HCT116 (cell line): ENCODE results near the gene EEF1A2. TPM values are rescaled to one million over a fixed set of nuclear protein-coding genes. Genes with fewer than 3 reads are reported as not detected.

Source experiments
- ATAC-seq: fragments of 200-7000 bp; cut with Tn5 transposase; 2 replicates; pipeline ENCODE4 v1.9.1; 2020; ENCODE audit warnings: mild to moderate bottlenecking, moderate library complexity
- BruUV-seq: library from RNA; stranded (reverse); fragments of 400-500 nt; replicated peaks from 2 replicates; lab custom pipeline; 2021; lab: Mats Ljungman, UMichigan
- CTCF ChIA-PET: fragments of 300-600 bp; sonication (Branson Sonifier 250); formaldehyde crosslinking; loops from one replicate; lab custom pipeline; 2021; ENCODE audit warnings: antibody characterized with exemption; lab: Charles Lee
- POLR2A ChIA-PET: fragments of 300-600, 350-600 bp; sonication (Branson Sonifier 250); formaldehyde crosslinking; loops from one replicate; lab custom pipeline; 2021; ENCODE audit warnings: antibody characterized with exemption; lab: Charles Lee
- RAD21 ChIA-PET, 2 experiments: fragments of 300-600 bp; sonication (Branson Sonifier 250); formaldehyde crosslinking; loops; one replicate each; lab custom pipeline; 2023; ENCODE audit warnings: low total read pairs in 2 of 2; ENCODE audit not compliant: uncharacterized antibody in 2 of 2, unreplicated experiment in 2 of 2, low non-redundant PET in 1 of 2; lab: Charles Lee
- DNase-seq: peaks from one replicate; pipeline ENCODE4 v3.0.0-alpha.2; 2010; ENCODE audit warnings: low read depth, low spot score
- H2AFZ ChIP-seq: fragments of 200-600 bp; shearing (Covaris generic), sonication (generic); 2 replicates; pipeline ENCODE4 v1.6.1; 2017; ENCODE audit warnings: low read depth, mixed run types, mixed read lengths, antibody characterized with exemption, low read length; ENCODE audit not compliant: poor library complexity, severe bottlenecking
- H3K27ac ChIP-seq: 2 replicates; pipeline ENCODE4 v1.5.1; 2012; ENCODE audit warnings: low read depth, low read length
- H3K27me3 ChIP-seq: fragments of 200-600 bp; sonication (generic); 2 replicates; pipeline ENCODE4 v1.6.1; 2016; ENCODE audit warnings: mixed run types, low read length, mixed read lengths; ENCODE audit not compliant: insufficient read depth
- H3K36me3 ChIP-seq, 2 experiments: fragments of 200-500 bp in 1 of 2; fragments of 200-600 bp in 1 of 2; sonication (Bioruptor generic) in 1 of 2; sonication (generic) in 1 of 2; 2 replicates each; pipeline versions ENCODE4 v1.5.1 to v1.6.1; 2014 to 2016; ENCODE audit warnings: low read length in 2 of 2, inconsistent platforms in 1 of 2, mixed read lengths in 1 of 2, mixed run types in 1 of 2; ENCODE audit not compliant: insufficient read depth in 2 of 2, control insufficient read depth in 1 of 2
- H3K4me1 ChIP-seq, 2 experiments: fragments of 200-600 bp in 1 of 2; sonication (generic) in 1 of 2; 2 replicates each; pipeline versions ENCODE4 v1.5.1 to v1.6.1; 2012 to 2017; ENCODE audit warnings: low read length in 2 of 2, inconsistent platforms in 1 of 2, mild to moderate bottlenecking in 1 of 2, mixed read lengths in 1 of 2, mixed run types in 1 of 2, moderate library complexity in 1 of 2; ENCODE audit not compliant: insufficient read depth in 2 of 2, control insufficient read depth in 1 of 2
- H3K4me2 ChIP-seq: fragments of 200-600 bp; sonication (generic); 2 replicates; pipeline ENCODE4 v1.6.1; 2017; ENCODE audit warnings: mixed run types, low read length, mixed read lengths
- H3K4me3 ChIP-seq, 2 experiments: fragments of 200-600 bp in 1 of 2; sonication (generic) in 1 of 2; replicated peaks in 1 of 2; 2 replicates each; pipeline ENCODE4 v1.5.1; 2011 to 2016; ENCODE audit warnings: low read length in 2 of 2, control low read depth in 1 of 2, low read depth in 1 of 2, mild to moderate bottlenecking in 1 of 2, mixed read lengths in 1 of 2, mixed run types in 1 of 2
- H3K79me2 ChIP-seq: fragments of 200-600 bp; sonication (generic); 2 replicates; pipeline ENCODE4 v1.6.1; 2017; ENCODE audit warnings: mild to moderate bottlenecking, mixed run types, low read length, moderate library complexity, mixed read lengths; ENCODE audit not compliant: insufficient read depth
- H3K9ac ChIP-seq: fragments of 200-600 bp; sonication (generic); 2 replicates; pipeline ENCODE4 v1.6.1; 2016; ENCODE audit warnings: low read length, mixed read lengths
- H3K9me2 ChIP-seq: fragments of 200-600 bp; sonication (generic), shearing (Covaris generic); 2 replicates; pipeline ENCODE4 v1.6.1; 2017; ENCODE audit warnings: mixed run types, mild to moderate bottlenecking, moderate library complexity; ENCODE audit not compliant: insufficient read depth
- H3K9me3 ChIP-seq, 2 experiments: fragments of 200-500 bp in 1 of 2; fragments of 200-600 bp in 1 of 2; sonication (Bioruptor generic) in 1 of 2; sonication (generic) in 1 of 2; 2 replicates each; pipeline ENCODE4 v1.6.1; 2014 to 2017; ENCODE audit warnings: low read length in 2 of 2, mixed read lengths in 2 of 2, inconsistent platforms in 1 of 2, low read depth in 1 of 2, mild to moderate bottlenecking in 1 of 2, mixed run types in 1 of 2, moderate library complexity in 1 of 2; ENCODE audit not compliant: control insufficient read depth in 1 of 2, insufficient read depth in 1 of 2
- H4K20me1 ChIP-seq: fragments of 200-600 bp; sonication (generic), shearing (Covaris generic); 2 replicates; pipeline ENCODE4 v1.6.1; 2017; ENCODE audit warnings: mixed run types, mild to moderate bottlenecking, moderate library complexity; ENCODE audit not compliant: insufficient read depth
- CEBPB ChIP-seq: IDR thresholded peaks from 2 replicates; pipeline ENCODE4 v1.6.1; 2012; ENCODE audit warnings: low read depth
- SRF ChIP-seq: IDR thresholded peaks from 2 replicates; pipeline ENCODE4 v1.6.1; 2012; ENCODE audit warnings: low read depth
- TCF7L2 ChIP-seq: IDR thresholded peaks from 2 replicates; pipeline ENCODE4 v1.7.0; 2011; ENCODE audit warnings: borderline replicate concordance, inconsistent platforms; ENCODE audit not compliant: insufficient read depth, insufficient read length; ENCODE audit errors: extremely low read depth
- YY1 ChIP-seq: IDR thresholded peaks from 2 replicates; pipeline ENCODE4 v1.6.1; 2011; ENCODE audit warnings: low read length, low read depth, moderate library complexity, mild to moderate bottlenecking; ENCODE audit not compliant: insufficient replicate concordance; ENCODE audit errors: extremely low read depth
- intact Hi-C: fragments of 100-400 bp; cut with micrococcal nuclease; formaldehyde crosslinking; loops from 2 replicates; pipeline ENCODE4 v1.10.0; 2022
- total RNA-seq: library from RNA; stranded (reverse); gene quantifications from one replicate; pipeline ENCODE4 v1.2.1, GENCODE V29; 2021; ENCODE audit not compliant: unreplicated experiment
- TF ChIP-seq, protein P1 (sequence below), 3 experiments: fragments of 200-600 bp in 1 of 3; sonication (generic) in 1 of 3; IDR thresholded peaks in 2 of 3; conservative IDR thresholded peaks in 1 of 3; 2 replicates each; pipeline ENCODE4 v1.5.1; 2012 to 2017; ENCODE audit warnings: low read depth in 2 of 3, low read length in 2 of 3, antibody characterized with exemption in 1 of 3, borderline replicate concordance in 1 of 3, control low read depth in 1 of 3, mild to moderate bottlenecking in 1 of 3, mixed read lengths in 1 of 3, mixed run types in 1 of 3, moderate library complexity in 1 of 3; ENCODE audit not compliant: insufficient read depth in 1 of 3
- TF ChIP-seq, protein P2 (sequence below): IDR thresholded peaks from 2 replicates; pipeline ENCODE4 v1.6.1; 2012

EEF1A2 gene
- total RNA-seq, 1 experiment from 2014 or later = 454 TPM

DNA sequence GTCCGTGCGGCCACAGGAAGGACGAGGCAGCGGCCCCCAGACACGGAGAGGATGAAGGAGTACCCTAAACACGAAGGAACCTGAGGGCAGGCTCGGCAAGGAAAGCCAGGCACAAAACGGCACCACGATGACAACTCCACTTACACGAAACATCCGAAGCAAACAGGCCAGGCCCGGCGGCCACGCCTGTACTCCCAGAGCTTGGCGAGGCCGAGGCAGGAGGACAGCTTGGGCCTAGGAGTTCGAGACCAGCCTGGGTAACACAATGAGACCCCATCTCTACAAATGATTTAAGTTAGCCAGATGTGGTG is 39.9 kb downstream of the EEF1A2 start:
- H3K4me3 ChIP-seq = no peak overlapping the region
- no peak overlapping the region for H3K27ac ChIP-seq
- peaks cover 56% of the 10 kb centered on the region for H3K79me2 ChIP-seq
- no peak for TF ChIP-seq SRF
- TF ChIP-seq TCF7L2 = no peak
- TF ChIP-seq, protein P1, sequence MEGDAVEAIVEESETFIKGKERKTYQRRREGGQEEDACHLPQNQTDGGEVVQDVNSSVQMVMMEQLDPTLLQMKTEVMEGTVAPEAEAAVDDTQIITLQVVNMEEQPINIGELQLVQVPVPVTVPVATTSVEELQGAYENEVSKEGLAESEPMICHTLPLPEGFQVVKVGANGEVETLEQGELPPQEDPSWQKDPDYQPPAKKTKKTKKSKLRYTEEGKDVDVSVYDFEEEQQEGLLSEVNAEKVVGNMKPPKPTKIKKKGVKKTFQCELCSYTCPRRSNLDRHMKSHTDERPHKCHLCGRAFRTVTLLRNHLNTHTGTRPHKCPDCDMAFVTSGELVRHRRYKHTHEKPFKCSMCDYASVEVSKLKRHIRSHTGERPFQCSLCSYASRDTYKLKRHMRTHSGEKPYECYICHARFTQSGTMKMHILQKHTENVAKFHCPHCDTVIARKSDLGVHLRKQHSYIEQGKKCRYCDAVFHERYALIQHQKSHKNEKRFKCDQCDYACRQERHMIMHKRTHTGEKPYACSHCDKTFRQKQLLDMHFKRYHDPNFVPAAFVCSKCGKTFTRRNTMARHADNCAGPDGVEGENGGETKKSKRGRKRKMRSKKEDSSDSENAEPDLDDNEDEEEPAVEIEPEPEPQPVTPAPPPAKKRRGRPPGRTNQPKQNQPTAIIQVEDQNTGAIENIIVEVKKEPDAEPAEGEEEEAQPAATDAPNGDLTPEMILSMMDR (IDR thresholded peaks at IDR 0.05 in 2 of 3, conservative IDR thresholded peaks at IDR 0.05 in 1 of 3; ENCODE audit: borderline replicate concordance in 1 of 3, insufficient read depth in 1 of 3, low read depth in 2 of 3, low read length in 2 of 3) = no peak
- TF ChIP-seq YY1 = no peak
- TF ChIP-seq, protein P2, sequence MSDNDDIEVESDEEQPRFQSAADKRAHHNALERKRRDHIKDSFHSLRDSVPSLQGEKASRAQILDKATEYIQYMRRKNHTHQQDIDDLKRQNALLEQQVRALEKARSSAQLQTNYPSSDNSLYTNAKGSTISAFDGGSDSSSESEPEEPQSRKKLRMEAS = no peak
- no peak for TF ChIP-seq CEBPB
- TF ChIP-seq, all 23 proteins: peak for 0
- intact Hi-C loops = no loop called here
- RAD21 ChIA-PET = no interaction called here
- POLR2A ChIA-PET = no interaction called here
- Histone ChIP-seq H3K4me1 (peaks cover 3 to 7% of the 10 kb centered on the region in 2 experiments; a peak in 2 of 4 replicates), H3K27me3 (no peaks in the 10 kb centered on the region), H3K4me2 (no peak overlapping the region), H4K20me1 (no peaks in the 10 kb centered on the region), H3K36me3 (no peaks in the 10 kb centered on the region; a peak in 1 of 4 replicates), H3K9me2 (no peaks in the 10 kb centered on the region), H3K9ac (no peak overlapping the region), H3K9me3 (no peaks in the 10 kb centered on the region), H2AFZ (no peak overlapping the region)
- CTCF ChIA-PET = no interaction called here
- DNase-seq (no peak), ATAC-seq (no peak)
- BruUV-seq = no TSS peak
